CD4-positive, alpha-beta memory T cell (primary cell): ENCODE data around the gene SH3BP4. TPM values are rescaled to one million over a fixed set of nuclear protein-coding genes. Genes with fewer than 3 reads are reported as not detected.

Experiments used
- CTCF ChIA-PET: fragments of 350-600 bp; sonication (Branson Sonifier 250); formaldehyde crosslinking; loops from one replicate; lab custom pipeline; 2021; ENCODE audit warnings: inconsistent platforms; ENCODE audit not compliant: partially characterized antibody; lab: Charles Lee
- POLR2A ChIA-PET: fragments of 350-600 bp; sonication (Branson Sonifier 250); formaldehyde crosslinking; loops from one replicate; lab custom pipeline; 2021; ENCODE audit not compliant: partially characterized antibody; lab: Charles Lee
- DNase-seq, 5 donors: peaks; one replicate each; pipeline versions ENCODE4 v3.0.0 to v3.0.0-alpha.2; 2020 to 2022; ENCODE audit warnings: mixed read lengths in 1 of 5
- H3K27ac ChIP-seq: one replicate; pipeline ENCODE4 v1.7.0; 2013; ENCODE audit warnings: low read depth, low read length
- H3K27me3 ChIP-seq: 2 replicates; pipeline ENCODE4 v1.7.0; 2013; ENCODE audit warnings: mild to moderate bottlenecking, low read length, moderate library complexity; ENCODE audit not compliant: insufficient read depth
- H3K36me3 ChIP-seq: 2 replicates; pipeline ENCODE4 v1.7.0; 2013; ENCODE audit warnings: mild to moderate bottlenecking, low read length, moderate library complexity; ENCODE audit not compliant: insufficient read depth
- H3K4me1 ChIP-seq: 2 replicates; pipeline ENCODE4 v1.7.0; 2013; ENCODE audit warnings: mild to moderate bottlenecking, low read length, moderate library complexity; ENCODE audit not compliant: insufficient read depth
- H3K4me3 ChIP-seq, 2 donors: one replicate each; pipeline ENCODE4 v1.7.0; 2013; ENCODE audit warnings: low read length in 2 of 2, mild to moderate bottlenecking in 1 of 2
- H3K9me3 ChIP-seq, 2 donors: one replicate each; pipeline ENCODE4 v1.7.0; 2013; ENCODE audit warnings: low read length in 2 of 2, control low read depth in 1 of 2; ENCODE audit not compliant: control insufficient read depth in 1 of 2
- H3K27ac Mint-ChIP-seq, 7 donors: one replicate each; pipeline ENCODE4 v1.8.0; 2020 to 2021; ENCODE audit warnings: mixed read lengths in 7 of 7, mild to moderate bottlenecking in 6 of 7, inconsistent platforms in 3 of 7, moderate library complexity in 3 of 7
- H3K27me3 Mint-ChIP-seq, 2 donors: one replicate each; pipeline ENCODE4 v1.8.0; 2020 to 2021; ENCODE audit warnings: mixed read lengths in 2 of 2
- H3K36me3 Mint-ChIP-seq, 2 donors: one replicate each; pipeline ENCODE4 v1.8.0; 2020 to 2021; ENCODE audit warnings: mixed read lengths in 2 of 2, inconsistent platforms in 1 of 2, mild to moderate bottlenecking in 1 of 2
- H3K4me1 Mint-ChIP-seq, 4 donors: one replicate each; pipeline ENCODE4 v1.8.0; 2020 to 2021; ENCODE audit warnings: mixed read lengths in 4 of 4, mild to moderate bottlenecking in 1 of 4
- H3K4me3 Mint-ChIP-seq, 8 donors: one replicate each; pipeline ENCODE4 v1.8.0; 2020 to 2021; ENCODE audit warnings: mixed read lengths in 8 of 8, mild to moderate bottlenecking in 7 of 8, moderate library complexity in 6 of 8, inconsistent platforms in 3 of 8
- H3K9me3 Mint-ChIP-seq, 8 donors: one replicate each; pipeline ENCODE4 v1.8.0; 2020 to 2021; ENCODE audit warnings: mixed read lengths in 8 of 8, mild to moderate bottlenecking in 5 of 8, inconsistent platforms in 3 of 8, moderate library complexity in 1 of 8
- intact Hi-C: fragments of 100-400 bp; cut with micrococcal nuclease; formaldehyde crosslinking; loops from one replicate; pipeline ENCODE4 v1.15.1; 2023
- polyA plus RNA-seq, 2 donors: library from polyadenylated mRNA; unstranded; fragments of 300-500 nt; fragmentation: Illumina TruSeq; gene quantifications; one replicate each; pipeline ENCODE4 v1.2.3, GENCODE V29; 2021
- total RNA-seq, 2 experiments: library from RNA; stranded (reverse); gene quantifications; one replicate each; pipeline ENCODE4 v1.2.3, GENCODE V29; 2021

SH3BP4 gene
- total and polyA plus RNA-seq, 4 experiments from 2014 or later, result 0.20 TPM; not detected in 3

DNA sequence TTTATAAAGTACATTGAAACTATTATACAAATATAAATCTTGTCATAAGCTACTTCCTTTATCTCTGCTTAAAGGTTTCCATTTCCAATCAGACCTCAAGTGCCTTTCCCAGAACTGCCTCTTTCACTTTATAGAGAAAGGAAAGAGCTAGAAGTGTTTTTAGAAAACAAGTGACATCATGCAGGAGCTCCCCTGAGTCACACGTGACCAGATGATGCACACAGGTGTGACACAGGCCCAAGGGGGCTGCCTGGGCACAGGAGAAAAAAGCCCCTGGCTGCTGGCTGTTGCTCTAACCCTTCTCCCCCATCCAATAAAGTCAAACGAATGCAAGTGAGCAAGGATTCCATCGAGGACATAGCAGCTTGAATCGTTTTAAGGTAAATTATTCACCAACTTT lies 21.4 kb upstream of the SH3BP4 start:
- H3K36me3 ChIP-seq, result no peaks in the 10 kb centered on the region
- H3K4me1 Mint-ChIP-seq, result no peaks in the 10 kb centered on the region
- intact Hi-C loops, result no loop called here
- H3K4me3 ChIP-seq, result no peak overlapping the region
- no peaks in the 10 kb centered on the region for H3K36me3 Mint-ChIP-seq
- ChIA-PET CTCF (interaction anchor here (1.0 kb wide), 1 partner anchor 17 kb away, joined by 3 read pairs; no protein-coding TSS in a partner anchor), POLR2A (no interaction called here)
- no peak for DNase-seq
- no peaks in the 10 kb centered on the region for H3K27me3 ChIP-seq
- H3K4me1 ChIP-seq, result no peaks in the 10 kb centered on the region
- H3K27ac Mint-ChIP-seq, result no peak overlapping the region
- no peaks in the 10 kb centered on the region for H3K9me3 ChIP-seq
- H3K9me3 Mint-ChIP-seq, result peaks cover 0 to 4% (median 1%) of the 10 kb centered on the region in 8 donors
- H3K27me3 Mint-ChIP-seq, result peaks cover 3 to 4% of the 10 kb centered on the region in 2 donors
- no peak overlapping the region for H3K27ac ChIP-seq
- H3K4me3 Mint-ChIP-seq, result no peak overlapping the region

- intact Hi-C loops, result no loop called here
- no peaks in the 10 kb centered on the region for H3K4me1 Mint-ChIP-seq
- DNase-seq, result no peak
- H3K4me3 ChIP-seq, result no peak overlapping the region
- H3K4me3 Mint-ChIP-seq, result no peak overlapping the region
- no peak overlapping the region for H3K27ac ChIP-seq
- H3K27me3 Mint-ChIP-seq, result peaks cover 4 to 5% of the 10 kb centered on the region in 2 donors
- H3K27me3 ChIP-seq, result no peaks in the 10 kb centered on the region
- no peak overlapping the region for H3K27ac Mint-ChIP-seq
- CTCF ChIA-PET, result interaction anchor here (1.0 kb wide), 1 partner anchor 18 kb away, joined by 3 read pairs; no protein-coding TSS in a partner anchor
- peaks cover 0 to 3% (median 0%) of the 10 kb centered on the region in 8 donors for H3K9me3 Mint-ChIP-seq
- no peaks in the 10 kb centered on the region for H3K36me3 ChIP-seq
- POLR2A ChIA-PET, result no interaction called here
- no peaks in the 10 kb centered on the region for H3K9me3 ChIP-seq
- H3K36me3 Mint-ChIP-seq, result no peaks in the 10 kb centered on the region
- no peaks in the 10 kb centered on the region for H3K4me1 ChIP-seq
Measured at GRCh38 chr2:234931371-234931770, 20.4 kb upstream of the SH3BP4 start.

GRCh38 chr2:234932591-234933168 lies 19.1 kb upstream of the SH3BP4 start:
- peaks cover 0 to 4% (median 0%) of the 10 kb centered on the region in 8 donors for H3K9me3 Mint-ChIP-seq
- no peak overlapping the region for H3K4me3 Mint-ChIP-seq
- no peak overlapping the region for H3K27ac Mint-ChIP-seq
- CTCF ChIA-PET, result no interaction called here
- Histone ChIP-seq H3K9me3 (no peaks in the 10 kb centered on the region), H3K36me3 (no peaks in the 10 kb centered on the region), H3K27me3 (no peaks in the 10 kb centered on the region), H3K27ac (no peak overlapping the region), H3K4me3 (no peak overlapping the region), H3K4me1 (no peaks in the 10 kb centered on the region)
- H3K36me3 Mint-ChIP-seq, result no peaks in the 10 kb centered on the region
- no peaks in the 10 kb centered on the region for H3K4me1 Mint-ChIP-seq
- POLR2A ChIA-PET, result no interaction called here
- intact Hi-C loops, result no loop called here
- no peak for DNase-seq
- H3K27me3 Mint-ChIP-seq, result peaks cover 8 to 9% of the 10 kb centered on the region in 2 donors

GRCh38 chr2:234935311-234935710 lies 16.5 kb upstream of the SH3BP4 start:
- POLR2A ChIA-PET, result no interaction called here
- intact Hi-C loops, result no loop called here
- no peaks in the 10 kb centered on the region for H3K36me3 ChIP-seq
- H3K4me1 ChIP-seq, result no peaks in the 10 kb centered on the region
- no peak for DNase-seq
- H3K27ac Mint-ChIP-seq, result no peak overlapping the region
- no peak overlapping the region for H3K27ac ChIP-seq
- no peak overlapping the region for H3K4me3 Mint-ChIP-seq
- CTCF ChIA-PET, result no interaction called here
- no peak overlapping the region for H3K4me3 ChIP-seq
- H3K27me3 ChIP-seq, result no peaks in the 10 kb centered on the region
- peaks cover 0 to 4% (median 0%) of the 10 kb centered on the region in 8 donors for H3K9me3 Mint-ChIP-seq
- H3K36me3 Mint-ChIP-seq, result no peaks in the 10 kb centered on the region
- H3K27me3 Mint-ChIP-seq, result peaks cover 10 to 11% of the 10 kb centered on the region in 2 donors
- no peaks in the 10 kb centered on the region for H3K4me1 Mint-ChIP-seq
- no peaks in the 10 kb centered on the region for H3K9me3 ChIP-seq

DNA sequence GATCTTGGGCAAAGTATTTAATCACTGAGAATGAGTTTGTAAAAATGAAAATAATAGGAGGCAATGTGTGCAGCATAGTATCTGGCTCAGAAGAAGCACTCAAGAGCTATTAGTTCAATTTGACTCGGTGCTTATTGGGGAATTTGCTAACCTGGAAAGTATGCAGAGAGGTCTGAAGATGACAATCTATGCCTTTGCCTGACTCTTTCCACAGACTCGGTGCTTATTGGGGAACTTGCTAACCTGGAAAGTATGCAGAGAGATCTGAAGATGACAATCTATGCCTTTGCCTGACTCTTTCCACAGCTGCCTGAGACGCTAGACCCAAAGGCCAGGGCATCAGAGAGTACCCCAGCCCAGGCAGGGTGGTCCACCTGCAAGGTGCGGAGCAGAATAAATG lies 12.2 kb upstream of the SH3BP4 start:
- Histone ChIP-seq H3K27me3 (no peaks in the 10 kb centered on the region), H3K9me3 (no peaks in the 10 kb centered on the region), H3K4me1 (no peaks in the 10 kb centered on the region), H3K27ac (no peak overlapping the region), H3K36me3 (no peaks in the 10 kb centered on the region), H3K4me3 (no peak overlapping the region)
- CTCF ChIA-PET, result no interaction called here
- Mint-ChIP-seq H3K27me3 (peaks cover 11 to 13% of the 10 kb centered on the region in 2 donors), H3K27ac (no peak overlapping the region), H3K36me3 (no peaks in the 10 kb centered on the region), H3K9me3 (peaks cover 0 to 12% (median 1%) of the 10 kb centered on the region in 8 donors), H3K4me1 (no peaks in the 10 kb centered on the region), H3K4me3 (no peak overlapping the region)
- intact Hi-C loops, result no loop called here
- no peak for DNase-seq
- POLR2A ChIA-PET, result no interaction called here

DNA sequence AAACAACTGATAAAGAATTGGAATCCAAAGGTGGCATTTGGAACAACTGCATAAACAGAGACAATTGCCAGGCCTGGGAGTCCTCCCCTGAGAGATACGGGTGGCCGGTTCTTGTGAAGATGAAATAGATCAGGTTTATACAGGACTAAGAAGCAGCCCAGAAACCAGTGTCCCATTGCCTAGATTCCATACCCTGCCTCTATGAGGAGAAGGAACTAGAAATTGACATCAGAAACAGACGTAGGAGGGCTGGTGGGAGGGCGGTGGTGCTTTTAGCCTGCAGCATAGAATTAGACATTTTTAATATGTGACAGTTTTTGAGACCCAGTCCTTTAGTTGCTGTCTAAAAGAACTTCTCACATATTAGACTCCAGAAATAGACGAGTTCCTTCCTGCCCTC lies 11.8 kb upstream of the SH3BP4 start:
- Mint-ChIP-seq H3K9me3 (peaks cover 0 to 12% (median 1%) of the 10 kb centered on the region in 8 donors), H3K4me1 (no peaks in the 10 kb centered on the region), H3K27me3 (peaks cover 11 to 14% of the 10 kb centered on the region in 2 donors), H3K4me3 (no peak overlapping the region), H3K36me3 (no peaks in the 10 kb centered on the region), H3K27ac (no peak overlapping the region)
- no peak for DNase-seq
- intact Hi-C loops, result no loop called here
- no peak overlapping the region for H3K27ac ChIP-seq
- no peaks in the 10 kb centered on the region for H3K27me3 ChIP-seq
- H3K4me3 ChIP-seq, result no peak overlapping the region
- no peaks in the 10 kb centered on the region for H3K4me1 ChIP-seq
- CTCF ChIA-PET, result no interaction called here
- no peaks in the 10 kb centered on the region for H3K36me3 ChIP-seq
- POLR2A ChIA-PET, result no interaction called here
- H3K9me3 ChIP-seq, result no peaks in the 10 kb centered on the region

- Mint-ChIP-seq H3K27me3 (peaks cover 11 to 14% of the 10 kb centered on the region in 2 donors), H3K4me1 (no peaks in the 10 kb centered on the region), H3K4me3 (no peak overlapping the region), H3K27ac (no peak overlapping the region), H3K36me3 (no peaks in the 10 kb centered on the region), H3K9me3 (peaks cover 0 to 12% (median 1%) of the 10 kb centered on the region in 8 donors)
- Histone ChIP-seq H3K4me1 (no peaks in the 10 kb centered on the region), H3K27ac (no peak overlapping the region), H3K9me3 (no peaks in the 10 kb centered on the region), H3K36me3 (no peaks in the 10 kb centered on the region), H3K27me3 (no peaks in the 10 kb centered on the region), H3K4me3 (no peak overlapping the region)
- intact Hi-C loops, result no loop called here
- POLR2A ChIA-PET, result no interaction called here
- DNase-seq, result no peak
- CTCF ChIA-PET, result no interaction called here
Measured at GRCh38 chr2:234940527-234940926, 11.3 kb upstream of the SH3BP4 start.
